Thoracic aorta (tissue), 2 donors: Measurements from ENCODE around the gene CAMKV. TPM values are rescaled to one million over a fixed set of nuclear protein-coding genes. Genes with fewer than 3 reads are reported as not detected.
A peak's percentile ranks its signal among the peaks of the same experiment; 100 is the strongest.

Experiments used
- ATAC-seq: fragments of 150-250 bp; one replicate; pipeline ENCODE4 v1.8.0; 2017; ENCODE audit warnings: low read depth; ENCODE audit not compliant: insufficient number of reproducible peaks, low FRiP score
- DNase-seq: peaks from one replicate; pipeline ENCODE4 v3.0.0-alpha.2; 2020; ENCODE audit warnings: low spot score
- H3K27ac ChIP-seq, 2 donors: fragments of 200-600 bp; sonication (generic); 1 replicate in 1 of 2; 2 replicates in 1 of 2; pipeline ENCODE4 v1.5.1; 2016; ENCODE audit warnings: mild to moderate bottlenecking in 2 of 2, moderate library complexity in 2 of 2
- H3K27me3 ChIP-seq: fragments of 200-600 bp; sonication (generic); replicated peaks from 2 replicates; pipeline ENCODE4 v1.6.0; 2016; ENCODE audit warnings: mild to moderate bottlenecking; ENCODE audit not compliant: insufficient read depth
- H3K36me3 ChIP-seq: fragments of 200-600 bp; sonication (generic); one replicate; pipeline ENCODE4 v1.5.1; 2016
- H3K4me1 ChIP-seq, 2 donors: fragments of 200-600 bp; sonication (generic); 1 replicate in 1 of 2; 2 replicates in 1 of 2; pipeline versions ENCODE4 v1.5.1 to v1.6.0; 2016; ENCODE audit warnings: low read depth in 2 of 2, mild to moderate bottlenecking in 1 of 2; ENCODE audit not compliant: control insufficient read depth in 1 of 2
- H3K4me3 ChIP-seq: fragments of 200-600 bp; sonication (generic); 2 replicates; pipeline ENCODE4 v1.5.1; 2016; ENCODE audit warnings: mild to moderate bottlenecking
- H3K9me3 ChIP-seq: fragments of 200-600 bp; sonication (generic); 2 replicates; pipeline ENCODE4 v1.5.1; 2016
- CTCF ChIP-seq: fragments of 200-600 bp; sonication (generic); IDR thresholded peaks from one replicate; pipeline ENCODE4 v1.5.1; 2019; ENCODE audit warnings: antibody characterized with exemption
- total RNA-seq, 2 donors: library from RNA; depleted of rRNA; stranded (reverse); fragments of >200 nt; gene quantifications; one replicate each; pipeline versions ENCODE4 v1.1.0 to v1.2.3, GENCODE V29; 2016

CAMKV gene
- total RNA-seq, 2 donors from 2014 or later, result not detected

DNA sequence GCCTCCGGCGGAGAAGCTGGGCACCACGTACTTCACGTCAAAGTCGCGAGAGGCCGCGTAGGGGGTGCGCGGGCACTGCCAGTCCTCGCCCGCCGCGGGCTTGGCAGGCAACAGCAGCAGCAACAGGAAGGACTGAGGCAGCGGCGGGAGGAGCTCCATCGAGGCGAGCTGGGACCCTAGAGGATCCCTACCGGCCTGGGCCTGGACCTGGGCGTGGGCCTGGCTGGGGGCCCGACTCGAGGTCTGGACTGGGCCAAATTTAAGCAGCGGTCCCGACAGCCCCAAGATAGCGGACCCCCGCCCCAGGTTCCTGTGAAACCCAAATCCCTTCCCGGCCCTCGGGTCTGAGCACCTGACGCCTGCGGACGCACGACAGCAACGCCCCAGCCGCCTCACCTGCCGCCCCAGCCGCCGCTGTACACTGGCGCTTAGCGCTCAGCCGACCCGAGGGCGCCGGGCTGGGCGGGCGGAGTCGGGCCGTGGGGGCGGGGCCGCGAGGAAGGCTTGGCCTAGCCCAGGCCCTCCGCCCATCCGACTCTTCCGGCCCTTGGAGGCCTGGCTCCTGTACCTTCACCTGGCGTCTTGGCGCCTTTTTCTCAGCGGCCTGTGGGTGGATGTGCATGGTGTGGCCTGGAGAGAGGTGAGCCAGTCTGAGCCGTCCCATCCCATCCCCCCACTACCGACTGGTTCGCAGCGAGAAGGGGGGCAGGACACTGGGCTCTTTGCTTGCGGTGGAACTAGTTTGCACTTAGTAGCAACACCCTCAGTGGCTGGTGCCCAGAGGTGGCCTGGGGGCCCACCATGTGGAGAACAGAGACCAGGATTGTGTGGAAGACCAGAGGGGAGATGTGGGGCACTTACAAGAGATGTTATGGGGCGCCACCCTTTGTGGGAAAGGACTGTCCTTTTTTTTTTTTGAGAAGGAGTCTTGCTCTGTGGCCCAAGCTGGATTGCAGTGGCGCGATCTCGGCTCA, 34.0 kb upstream of the CAMKV start, which contains the start of gene MST1R:
MST1R (minus strand) TSS at position 423 of the 974 bp plus-strand sequence; CDS start at position 159, 264 bp downstream.
- no peaks in the 10 kb centered on the region for H3K36me3 ChIP-seq
- ATAC-seq (no peak), DNase-seq (no peak)
- H3K4me1 ChIP-seq, result peaks cover 15 to 39% of the 10 kb centered on the region in 2 donors
- no peaks in the 10 kb centered on the region for H3K27me3 ChIP-seq
- H3K4me3 ChIP-seq, result peak within 1 kb of the TSS; percentile 65
- no peak within 1 kb of the TSS for H3K27ac ChIP-seq
- no peaks in the 10 kb centered on the region for H3K9me3 ChIP-seq
- TF ChIP-seq CTCF, result no peak

DNA sequence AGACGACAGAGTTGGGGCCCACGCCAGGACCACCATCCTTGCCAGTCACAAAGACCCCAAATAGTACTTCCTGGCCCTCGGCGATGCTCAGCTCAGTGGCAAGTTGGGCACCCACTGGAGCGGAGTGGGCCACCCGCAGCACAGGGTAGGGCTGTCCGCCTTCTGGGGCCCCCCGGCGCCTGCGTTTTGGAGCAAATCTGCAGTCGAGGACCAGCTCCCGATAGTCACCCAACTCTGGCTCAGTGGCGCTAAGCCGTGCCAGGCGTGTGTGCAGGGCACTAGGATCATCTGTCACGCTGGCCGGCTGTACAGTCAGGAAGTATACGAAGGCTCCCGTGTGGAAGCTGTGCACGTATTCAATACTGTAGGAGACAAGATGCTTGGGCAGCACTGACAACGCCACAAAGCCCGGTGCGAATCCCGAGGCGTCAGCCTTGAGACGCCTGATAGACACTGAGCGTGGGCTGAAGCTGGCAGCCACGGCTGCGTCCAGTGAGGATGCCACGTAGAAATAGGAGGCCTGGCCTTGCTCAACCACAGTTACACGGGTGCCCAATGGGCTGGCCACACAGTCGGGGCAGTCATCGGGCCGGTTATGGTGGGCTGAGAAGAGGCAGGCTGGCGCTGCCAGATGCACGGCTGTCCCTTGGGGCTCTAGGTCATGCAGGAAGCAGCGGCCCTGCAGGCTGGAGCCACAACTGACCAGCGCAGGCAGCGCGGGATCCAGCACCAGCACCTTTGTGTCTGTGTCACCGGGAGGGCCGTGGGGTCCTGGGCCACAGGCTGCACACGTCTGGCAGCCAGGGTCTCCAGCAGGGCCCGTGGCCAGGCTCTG, 33.0 kb upstream of the CAMKV start:
- TF ChIP-seq CTCF, result no peak
- ATAC-seq, result no peak
- DNase-seq, result no peak
- Histone ChIP-seq H3K4me3 (no peak overlapping the region), H3K27ac (no peak overlapping the region), H3K27me3 (no peaks in the 10 kb centered on the region), H3K9me3 (no peaks in the 10 kb centered on the region), H3K36me3 (no peaks in the 10 kb centered on the region), H3K4me1 (peaks cover 15 to 39% of the 10 kb centered on the region in 2 donors)

DNA sequence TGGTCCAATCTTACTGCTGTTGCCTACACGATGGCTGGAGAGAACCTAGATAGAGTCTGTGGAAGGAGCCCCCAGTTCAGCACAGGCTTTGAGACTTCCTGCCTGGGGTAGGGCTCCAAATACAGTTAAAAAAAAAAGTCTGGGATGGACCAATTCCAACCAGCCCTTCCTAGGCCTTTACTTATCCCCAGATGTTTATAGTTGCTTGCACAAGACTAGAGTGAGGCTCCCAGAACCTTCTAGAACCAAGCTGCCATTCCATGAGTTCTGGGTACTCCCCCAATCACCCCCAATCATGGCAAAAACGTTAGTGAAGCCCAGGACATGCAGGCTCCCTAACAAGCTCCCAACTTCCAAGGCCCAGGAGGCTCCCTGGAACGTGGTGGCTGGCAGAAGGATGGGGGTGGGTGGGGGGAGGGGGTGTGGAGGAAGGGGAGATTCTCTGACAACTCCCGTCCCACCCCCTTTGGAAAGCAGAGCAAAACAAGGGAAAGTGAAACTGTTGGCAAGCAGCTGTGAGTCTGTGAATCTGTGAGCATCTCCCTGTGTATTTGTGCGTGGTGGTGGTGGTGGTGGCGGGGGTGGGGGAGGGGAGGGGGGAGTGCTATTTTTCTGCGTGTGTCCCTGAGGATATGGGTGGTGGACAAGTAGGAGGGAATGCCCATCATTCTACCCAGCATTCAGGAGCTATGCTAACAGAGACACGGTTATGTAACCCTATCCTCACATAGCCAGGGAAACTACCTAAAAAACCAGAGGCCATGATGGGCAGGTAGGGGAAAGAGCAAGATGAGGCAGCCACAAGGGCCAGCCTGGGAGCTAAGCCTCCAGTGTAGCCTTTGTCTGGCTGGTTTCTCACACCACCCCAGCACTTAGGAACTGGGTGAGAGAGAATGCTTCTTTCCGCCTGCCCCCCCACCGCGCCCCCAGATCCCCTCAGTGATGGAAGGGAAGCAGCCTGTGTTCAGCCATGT, 31.9 kb upstream of the CAMKV start:
- TF ChIP-seq CTCF, result no peak
- H3K36me3 ChIP-seq, result no peaks in the 10 kb centered on the region
- ATAC-seq, result no peak
- no peak for DNase-seq
- H3K4me3 ChIP-seq, result no peak overlapping the region
- H3K27ac ChIP-seq, result peak overlapping the region; percentile 11 to 39
- peaks cover 15 to 39% of the 10 kb centered on the region in 2 donors for H3K4me1 ChIP-seq
- H3K9me3 ChIP-seq, result no peaks in the 10 kb centered on the region
- no peaks in the 10 kb centered on the region for H3K27me3 ChIP-seq

DNA sequence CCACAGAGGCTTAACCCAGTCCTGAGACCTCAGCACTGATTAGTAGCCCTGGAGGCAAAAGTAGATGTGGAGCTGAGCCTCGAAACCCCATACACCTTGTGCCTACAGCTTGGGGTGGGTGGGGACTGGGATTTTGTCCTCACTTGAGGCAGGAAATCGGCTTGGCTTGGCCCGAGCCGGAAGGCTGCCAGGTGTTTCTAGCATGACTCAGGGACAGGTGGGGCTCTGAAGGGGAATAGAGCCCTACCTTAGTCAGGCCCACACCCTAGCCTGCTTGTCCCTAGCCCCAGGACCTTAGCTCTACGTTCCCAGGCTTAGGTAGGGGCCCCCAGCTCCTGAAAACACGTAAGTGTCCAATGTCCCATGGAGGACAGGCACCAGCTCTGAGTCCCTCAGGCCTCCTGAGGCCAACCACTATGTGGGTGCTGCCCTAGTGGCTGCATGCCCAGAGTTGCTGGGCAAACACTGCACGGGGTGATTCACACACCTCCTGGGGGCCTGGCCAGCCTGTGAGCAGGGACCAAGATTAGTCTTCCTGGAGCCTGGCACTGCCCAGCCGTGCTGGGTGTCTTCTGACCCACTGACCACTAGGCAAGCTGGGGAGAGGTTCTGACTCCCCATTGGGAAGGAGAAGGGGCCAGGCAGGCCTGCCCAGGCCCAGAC, 30.9 kb upstream of the CAMKV start:
- DNase-seq (peak; percentile 31), ATAC-seq (peak; percentile 45)
- Histone ChIP-seq H3K27me3 (no peaks in the 10 kb centered on the region), H3K4me1 (peaks cover 12 to 29% of the 10 kb centered on the region in 2 donors), H3K27ac (peak overlapping the region; percentile 11 to 39), H3K36me3 (peaks cover 2% of the 10 kb centered on the region), H3K4me3 (no peak overlapping the region), H3K9me3 (no peaks in the 10 kb centered on the region)
- no peak for TF ChIP-seq CTCF
